Measurements from ENCODE around the gene GPC1.

GRCh38 chr2:240420206-240421104 lies 15.0 kb upstream of the GPC1 start:
- TF ChIP-seq POLR2A (IDR thresholded peaks at IDR 0.05): no peak
- no peak for TF ChIP-seq CTCF (IDR thresholded peaks at IDR 0.05)

Measured in Peyer's patch (tissue), 4 donors.